Dermis microvascular lymphatic vessel endothelial cell (primary cell): ENCODE measurements around the gene DTNA. TPM values are rescaled to one million over a fixed set of nuclear protein-coding genes. Genes with fewer than 3 reads are reported as not detected.

Source experiments
- DNase-seq, 2 donors: peaks; one replicate each; pipeline versions ENCODE4 v3.0.0 to v3.0.0-alpha.2; 2010; ENCODE audit warnings: low read depth in 2 of 2
- total RNA-seq: library from RNA; depleted of rRNA; stranded (reverse); fragments of >200 nt; gene quantifications from 2 replicates; pipeline ENCODE4 v1.2.1, GENCODE V29; 2014

The DTNA gene
- total RNA-seq, 1 donor from 2014 or later = 0.90 TPM

GRCh38 chr18:34928754-34929335 is 218.7 kb downstream of the DTNA start:
- no peak for DNase-seq

- peak in 1 of 2 donors; percentile 7 for DNase-seq
Measured at GRCh38 chr18:34929336-34929780, 219.3 kb downstream of the DTNA start.

- no peak for DNase-seq
Measured at GRCh38 chr18:34932363-34932762, 222.3 kb downstream of the DTNA start.

- DNase-seq = no peak
Measured at GRCh38 chr18:34932792-34933466, 222.8 kb downstream of the DTNA start.

- no peak for DNase-seq
Measured at GRCh38 chr18:34933909-34934661, 224.0 kb downstream of the DTNA start.

GRCh38 chr18:34936772-34937171 is 226.7 kb downstream of the DTNA start:
- DNase-seq = no peak

GRCh38 chr18:34938090-34938489 is 228.0 kb downstream of the DTNA start:
- no peak for DNase-seq
